HepG2 (cell line): Measurements from ENCODE around the gene PAQR3. TPM values are rescaled to one million over a fixed set of nuclear protein-coding genes. Genes with fewer than 3 reads are reported as not detected.
A peak's percentile ranks its signal among the peaks of the same experiment; 100 is the strongest.

Experiments used
- ARHGAP35 ChIP-seq: sonication (generic); formaldehyde crosslinking; IDR thresholded peaks from 2 replicates; pipeline ENCODE4 v1.9.0; 2022; ENCODE audit warnings: mild to moderate bottlenecking, inconsistent platforms, moderate library complexity, missing genetic modification reagents, borderline replicate concordance
- BORCS8-MEF2B ChIP-seq: sonication (generic); formaldehyde crosslinking; IDR thresholded peaks from 2 replicates; pipeline ENCODE4 v1.8.0; 2022; ENCODE audit warnings: mild to moderate bottlenecking, missing genetic modification reagents
- DBP ChIP-seq: sonication (generic); formaldehyde crosslinking; IDR thresholded peaks from 2 replicates; pipeline ENCODE4 v1.4.0; 2020; ENCODE audit warnings: missing genetic modification reagents; ENCODE audit errors: not compliant biosample characterization
- DPF2 ChIP-seq: sonication (generic); formaldehyde crosslinking; IDR thresholded peaks from 2 replicates; pipeline ENCODE4 v1.4.0; 2020; ENCODE audit warnings: mild to moderate bottlenecking, low read depth, missing genetic modification reagents, borderline replicate concordance
- FOXK1 ChIP-seq: sonication (generic); formaldehyde crosslinking; IDR thresholded peaks from 2 replicates; pipeline ENCODE4 v1.4.0; 2020; ENCODE audit warnings: low read depth, missing genetic modification reagents, borderline replicate concordance
- GMEB1 ChIP-seq: sonication (generic); formaldehyde crosslinking; IDR thresholded peaks from 2 replicates; pipeline ENCODE4 v1.5.1; 2020; ENCODE audit warnings: missing genetic modification reagents, mild to moderate bottlenecking, borderline replicate concordance
- HOXA3 ChIP-seq: sonication (generic); formaldehyde crosslinking; IDR thresholded peaks from 2 replicates; pipeline ENCODE4 v1.5.0; 2020; ENCODE audit warnings: missing genetic modification reagents
- IRF2 ChIP-seq: IDR thresholded peaks from 2 replicates; pipeline ENCODE4 v1.6.1; 2018; ENCODE audit warnings: missing genetic modification reagents, missing compliant biosample characterization
- KDM3A ChIP-seq: IDR thresholded peaks from 2 replicates; pipeline ENCODE4 v1.6.1; 2018; ENCODE audit warnings: low read depth, missing compliant biosample characterization
- MATR3 ChIP-seq: sonication (generic); formaldehyde crosslinking; IDR thresholded peaks from 2 replicates; pipeline ENCODE4 v1.4.0; 2020; ENCODE audit warnings: missing genetic modification reagents
- MYPOP ChIP-seq: sonication (generic); formaldehyde crosslinking; IDR thresholded peaks from 2 replicates; pipeline ENCODE4 v1.8.1; 2023; ENCODE audit warnings: mild to moderate bottlenecking, moderate library complexity, missing genetic modification reagents
- NFE2 ChIP-seq: sonication (generic); formaldehyde crosslinking; IDR thresholded peaks from 2 replicates; pipeline ENCODE4 v1.4.0; 2020; ENCODE audit warnings: missing genetic modification reagents
- NR0B2 ChIP-seq: sonication (generic); formaldehyde crosslinking; IDR thresholded peaks from 2 replicates; pipeline ENCODE4 v1.4.0; 2020; ENCODE audit warnings: mild to moderate bottlenecking, missing genetic modification reagents
- PBX3 ChIP-seq: sonication (generic); formaldehyde crosslinking; IDR thresholded peaks from 2 replicates; pipeline ENCODE4 v1.8.1; 2023; ENCODE audit warnings: missing genetic modification reagents, inconsistent platforms, borderline replicate concordance
- PHB2 ChIP-seq: fragments of 450-650 bp; IDR thresholded peaks from 2 replicates; pipeline ENCODE4 v1.6.1; 2018; ENCODE audit not compliant: partially characterized antibody
- PPARG ChIP-seq: conservative IDR thresholded peaks from 2 replicates; pipeline ENCODE4 v1.6.1; 2016; ENCODE audit warnings: missing biosample characterization, missing genetic modification reagents
- PRMT3 ChIP-seq: sonication (generic); formaldehyde crosslinking; IDR thresholded peaks from 2 replicates; pipeline ENCODE4 v1.8.1; 2022; ENCODE audit warnings: low read depth, mild to moderate bottlenecking, moderate library complexity, missing genetic modification reagents, borderline replicate concordance
- SAP130 ChIP-seq: IDR thresholded peaks from 2 replicates; pipeline ENCODE4 v1.6.1; 2016; ENCODE audit warnings: low read depth
- SIX1 ChIP-seq: sonication (generic); formaldehyde crosslinking; IDR thresholded peaks from 2 replicates; pipeline ENCODE4 v1.4.0; 2020; ENCODE audit warnings: missing genetic modification reagents, borderline replicate concordance
- SMARCE1 ChIP-seq: fragments of 450-650 bp; IDR thresholded peaks from 2 replicates; pipeline ENCODE4 v1.6.1; 2017; ENCODE audit warnings: borderline replicate concordance
- SP1 ChIP-seq, 2 experiments: fragments of 450-650 bp in 1 of 2; sonication (generic) in 1 of 2; formaldehyde crosslinking in 1 of 2; IDR thresholded peaks; 2 replicates each; pipeline versions ENCODE4 v1.4.0 to v1.6.1; 2016 to 2020; ENCODE audit warnings: missing genetic modification reagents in 1 of 2
- SRSF4 ChIP-seq: fragments of 200-400 bp; formaldehyde crosslinking; IDR thresholded peaks from one replicate; pipeline ENCODE4 v1.6.1; 2018; ENCODE audit warnings: mild to moderate bottlenecking, low read depth, low read length, moderate library complexity; ENCODE audit not compliant: poor library complexity, severe bottlenecking
- ZNF180 ChIP-seq: sonication (generic); formaldehyde crosslinking; IDR thresholded peaks from 2 replicates; pipeline ENCODE4 v1.4.0; 2020; ENCODE audit warnings: low read depth, missing genetic modification reagents, borderline replicate concordance
- ZNF589 ChIP-seq: sonication (generic); formaldehyde crosslinking; conservative IDR thresholded peaks from 2 replicates; pipeline ENCODE4 v1.8.0; 2022; ENCODE audit warnings: mild to moderate bottlenecking, moderate library complexity, missing genetic modification reagents
- ZSCAN20 ChIP-seq: sonication (generic); formaldehyde crosslinking; IDR thresholded peaks from 2 replicates; pipeline ENCODE4 v1.4.0; 2020; ENCODE audit warnings: missing genetic modification reagents, mild to moderate bottlenecking, borderline replicate concordance
- polyA plus RNA-seq, 8 experiments: library from polyadenylated mRNA; depleted of rRNA in 3 of 8; stranded (reverse) in 7 of 8; unstranded in 1 of 8; fragments of >200 nt; fragmentation: Illumina TruSeq in 4 of 8; extraction: Trizol in 4 of 8; gene quantifications; 2 replicates each; pipeline versions ENCODE4 v1.2.1 to v1.2.3, GENCODE V29; 2011 to 2016; ENCODE audit warnings: low read depth in 4 of 8, missing spikeins in 1 of 8, mixed read lengths in 1 of 8; ENCODE audit not compliant: insufficient read depth in 1 of 8
- total RNA-seq, 5 experiments: library from RNA; depleted of rRNA; stranded (reverse); fragments of >200 nt; fragmentation: Illumina TruSeq; extraction: Trizol; gene quantifications; 2 replicates each; pipeline ENCODE4 v1.2.3, GENCODE V29; 2016; ENCODE audit warnings: low read depth in 1 of 5

PAQR3 gene
- total and polyA plus RNA-seq, 2 of the 13 experiments (the other 11 are each of a cell fraction or from before 2014, with no cell fraction given), result 9.9 to 13.6 TPM

- TF ChIP-seq BORCS8-MEF2B (CRISPR knock-in tag), result no peak
- TF ChIP-seq MATR3 (CRISPR knock-in tag), result no peak
- TF ChIP-seq GMEB1 (CRISPR knock-in tag), result 0 out of 2 replicates have a peak, but pooled peaks have one; percentile 15
- peak; percentile 60; the same call in 1 of the 2 replicates for TF ChIP-seq PPARG (CRISPR knock-in tag)
- TF ChIP-seq SMARCE1, result no peak
- no peak for TF ChIP-seq ARHGAP35 (CRISPR knock-in tag)
- TF ChIP-seq SRSF4, result no peak
- TF ChIP-seq MYPOP (CRISPR knock-in tag), result no peak
- TF ChIP-seq DPF2 (CRISPR knock-in tag), result no peak
- TF ChIP-seq ZSCAN20 (CRISPR knock-in tag), result no peak
- no peak for TF ChIP-seq DBP (CRISPR knock-in tag)
- TF ChIP-seq SAP130 (CRISPR knock-in tag), result peak; percentile 66
- TF ChIP-seq KDM3A (CRISPR knock-in tag), result 0 out of 2 replicates have a peak, but pooled peaks have one; percentile 20
- TF ChIP-seq NR0B2 (CRISPR knock-in tag), result no peak
- no peak for TF ChIP-seq ZNF589 (CRISPR knock-in tag)
- peak; percentile 68; the same call in 1 of the 2 replicates for TF ChIP-seq FOXK1 (CRISPR knock-in tag)
- TF ChIP-seq NFE2 (CRISPR knock-in tag), result no peak
- no peak for TF ChIP-seq PBX3 (CRISPR knock-in tag)
- no peak for TF ChIP-seq SP1 (IDR thresholded peaks at IDR 0.05)
- TF ChIP-seq SP1 (CRISPR knock-in tag; IDR thresholded peaks at IDR 0.05), result peak; percentile 27; the same call in 1 of the 2 replicates
- no peak for TF ChIP-seq PHB2
- TF ChIP-seq ZNF180 (CRISPR knock-in tag), result no peak
- peak; percentile 54; the same call in 1 of the 2 replicates for TF ChIP-seq IRF2 (CRISPR knock-in tag)
- peak; percentile 32; the same call in 1 of the 2 replicates for TF ChIP-seq SIX1 (CRISPR knock-in tag)
- no peak for TF ChIP-seq HOXA3
- no peak for TF ChIP-seq PRMT3 (CRISPR knock-in tag)
Observed at GRCh38 chr4:78862314-78862737, 76.9 kb downstream of the PAQR3 start (continued).
